Loucy (cell line): ENCODE data around the gene FGFR2.

ENCODE experiments used
- H2AFZ ChIP-seq: fragments of 200-600 bp; sonication (generic); 2 replicates; pipeline ENCODE4 v1.6.0; 2016; ENCODE audit warnings: antibody characterized with exemption, mild to moderate bottlenecking, low read length, moderate library complexity
- H3F3A ChIP-seq: fragments of 200-600 bp; 2 replicates; pipeline ENCODE4 v1.6.0; 2016; ENCODE audit warnings: antibody characterized with exemption, low read depth, mild to moderate bottlenecking
- H3K27me3 ChIP-seq: fragments of 200-600 bp; sonication (generic); 2 replicates; pipeline ENCODE4 v1.6.1; 2014; ENCODE audit warnings: low read length, mild to moderate bottlenecking; ENCODE audit not compliant: insufficient read depth, poor library complexity, severe bottlenecking
- H3K36me3 ChIP-seq: fragments of 200-600 bp; sonication (generic); 2 replicates; pipeline ENCODE4 v1.6.1; 2016; ENCODE audit warnings: low read length; ENCODE audit not compliant: insufficient read depth
- H3K4me1 ChIP-seq: fragments of 200-600 bp; sonication (generic); 2 replicates; pipeline ENCODE4 v1.5.1; 2014; ENCODE audit warnings: low read length, mild to moderate bottlenecking; ENCODE audit not compliant: insufficient read depth, poor library complexity, severe bottlenecking
- H3K4me2 ChIP-seq: fragments of 200-600 bp; sonication (generic); 2 replicates; pipeline ENCODE4 v1.6.0; 2014; ENCODE audit warnings: antibody characterized with exemption, low read length, low read depth, mild to moderate bottlenecking; ENCODE audit not compliant: poor library complexity, severe bottlenecking
- H3K4me3 ChIP-seq: fragments of 200-600 bp; sonication (generic); 2 replicates; pipeline ENCODE4 v1.5.1; 2014; ENCODE audit warnings: low read length, mild to moderate bottlenecking, mixed read lengths; ENCODE audit not compliant: poor library complexity, severe bottlenecking
- H3K79me2 ChIP-seq: fragments of 200-600 bp; sonication (generic); 2 replicates; pipeline ENCODE4 v1.6.1; 2014; ENCODE audit warnings: low read length; ENCODE audit not compliant: insufficient read depth
- H3K9ac ChIP-seq: fragments of 200-600 bp; sonication (generic); 2 replicates; pipeline ENCODE4 v1.6.0; 2014; ENCODE audit warnings: mild to moderate bottlenecking, low read depth, low read length, moderate library complexity; ENCODE audit not compliant: poor library complexity, severe bottlenecking
- H3K9me2 ChIP-seq: fragments of 200-600 bp; sonication (generic); replicated peaks from 2 replicates; pipeline ENCODE4 v1.6.1; 2016; ENCODE audit warnings: low read depth, low read length, mixed read lengths
- H3K9me3 ChIP-seq: fragments of 200-600 bp; sonication (generic); 2 replicates; pipeline ENCODE4 v1.6.1; 2014; ENCODE audit warnings: mild to moderate bottlenecking, antibody characterized with exemption, low read length, low read depth; ENCODE audit not compliant: insufficient read depth
- H4K20me1 ChIP-seq: fragments of 200-600 bp; sonication (generic); 2 replicates; pipeline ENCODE4 v1.6.0; 2014; ENCODE audit warnings: antibody characterized with exemption, low read length, mild to moderate bottlenecking; ENCODE audit not compliant: insufficient read depth, poor library complexity, severe bottlenecking
- CTCF ChIP-seq: fragments of 200-600 bp; sonication (generic); conservative IDR thresholded peaks from 2 replicates; pipeline ENCODE4 v1.5.1; 2014; ENCODE audit warnings: mild to moderate bottlenecking, antibody characterized with exemption, low read length
- EZH2phosphoT487 ChIP-seq: fragments of 200-600 bp; IDR thresholded peaks from 2 replicates; pipeline ENCODE4 v1.6.1; 2018; ENCODE audit warnings: antibody characterized with exemption, mild to moderate bottlenecking, moderate library complexity, borderline replicate concordance

Gene FGFR2

GRCh38 chr10:121436281-121436629 is 162.0 kb downstream of the FGFR2 start:
- Histone ChIP-seq H3F3A (no peaks in the 10 kb centered on the region), H3K4me3 (no peak overlapping the region), H3K36me3 (no peaks in the 10 kb centered on the region), H3K9ac (no peak overlapping the region), H3K79me2 (no peaks in the 10 kb centered on the region), H3K4me1 (no peaks in the 10 kb centered on the region), H3K9me3 (no peaks in the 10 kb centered on the region), H3K27me3 (no peaks in the 10 kb centered on the region), H2AFZ (no peak overlapping the region), H3K9me2 (no peaks in the 10 kb centered on the region), H3K4me2 (no peak overlapping the region), H4K20me1 (no peaks in the 10 kb centered on the region)
- TF ChIP-seq EZH2phosphoT487 (no peak), CTCF (no peak)

GRCh38 chr10:121435099-121435875 is 163.0 kb downstream of the FGFR2 start:
- Histone ChIP-seq H3K9me2 (no peaks in the 10 kb centered on the region), H2AFZ (no peak overlapping the region), H3K27me3 (no peaks in the 10 kb centered on the region), H4K20me1 (no peaks in the 10 kb centered on the region), H3K4me2 (no peak overlapping the region), H3K4me1 (no peaks in the 10 kb centered on the region), H3K4me3 (no peak overlapping the region), H3K9me3 (no peaks in the 10 kb centered on the region), H3K79me2 (no peaks in the 10 kb centered on the region), H3K9ac (no peak overlapping the region), H3F3A (no peaks in the 10 kb centered on the region), H3K36me3 (no peaks in the 10 kb centered on the region)
- no peak for TF ChIP-seq CTCF
- TF ChIP-seq EZH2phosphoT487 = no peak

- H3K79me2 ChIP-seq = no peaks in the 10 kb centered on the region
- no peaks in the 10 kb centered on the region for H3F3A ChIP-seq
- no peak for TF ChIP-seq CTCF
- no peak for TF ChIP-seq EZH2phosphoT487
- H3K9me2 ChIP-seq = no peaks in the 10 kb centered on the region
- no peaks in the 10 kb centered on the region for H3K36me3 ChIP-seq
- no peak overlapping the region for H2AFZ ChIP-seq
- no peak overlapping the region for H3K4me3 ChIP-seq
- H3K27me3 ChIP-seq = no peaks in the 10 kb centered on the region
- H4K20me1 ChIP-seq = no peaks in the 10 kb centered on the region
- no peak overlapping the region for H3K4me2 ChIP-seq
- no peaks in the 10 kb centered on the region for H3K9me3 ChIP-seq
- H3K9ac ChIP-seq = no peak overlapping the region
- H3K4me1 ChIP-seq = no peaks in the 10 kb centered on the region
These were observed 164.3 kb downstream of the FGFR2 start for GRCh38 chr10:121433965-121434364.
